Rectal smooth muscle tissue (tissue), 1 donor: ENCODE data around the gene PIP4K2A.

ENCODE experiments used
- H3K27ac ChIP-seq: one replicate; pipeline ENCODE4 v1.7.0; 2013; ENCODE audit warnings: low read depth, low read length, inconsistent platforms
- H3K27me3 ChIP-seq: one replicate; pipeline ENCODE4 v1.7.0; 2013; ENCODE audit warnings: low read length; ENCODE audit not compliant: control insufficient read depth, insufficient read depth
- H3K36me3 ChIP-seq: one replicate; pipeline ENCODE4 v1.7.0; 2013; ENCODE audit warnings: low read length; ENCODE audit not compliant: control insufficient read depth, insufficient read depth
- H3K4me1 ChIP-seq: one replicate; pipeline ENCODE4 v1.7.0; 2013; ENCODE audit warnings: low read length; ENCODE audit not compliant: control insufficient read depth, insufficient read depth
- H3K4me3 ChIP-seq: one replicate; pipeline ENCODE4 v1.7.0; 2013; ENCODE audit warnings: low read length
- H3K9ac ChIP-seq: one replicate; pipeline ENCODE4 v1.7.0; 2013; ENCODE audit warnings: low read length

The PIP4K2A gene

DNA sequence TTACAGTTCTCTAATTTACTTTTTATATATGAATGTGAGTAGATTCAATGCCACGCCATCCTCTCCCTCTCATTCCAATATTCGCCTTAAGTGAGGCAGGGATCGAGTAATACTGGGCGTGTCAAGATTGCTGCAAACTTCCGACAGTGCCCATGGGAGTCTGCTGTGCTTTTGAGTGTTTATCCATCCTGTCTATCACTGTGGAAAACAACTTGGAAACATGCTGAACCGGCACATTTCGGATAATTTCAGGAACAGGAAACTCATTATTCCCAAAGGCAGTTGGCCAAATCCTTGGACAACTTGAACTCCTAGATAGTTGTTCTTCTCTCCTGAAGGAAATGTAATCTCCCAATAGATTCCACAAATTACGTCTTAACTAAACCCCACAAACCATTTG, 28.5 kb downstream of the PIP4K2A start:
- Histone ChIP-seq H3K4me1 (peaks cover 6% of the 10 kb centered on the region), H3K36me3 (no peaks in the 10 kb centered on the region), H3K27me3 (no peaks in the 10 kb centered on the region), H3K9ac (no peak overlapping the region), H3K27ac (no peak overlapping the region), H3K4me3 (no peak overlapping the region)

GRCh38 chr10:22684699-22685098, 29.7 kb downstream of the PIP4K2A start:
- Histone ChIP-seq H3K27ac (no peak overlapping the region), H3K27me3 (no peaks in the 10 kb centered on the region), H3K4me1 (peaks cover 6% of the 10 kb centered on the region), H3K36me3 (no peaks in the 10 kb centered on the region), H3K4me3 (no peak overlapping the region), H3K9ac (no peak overlapping the region)

DNA sequence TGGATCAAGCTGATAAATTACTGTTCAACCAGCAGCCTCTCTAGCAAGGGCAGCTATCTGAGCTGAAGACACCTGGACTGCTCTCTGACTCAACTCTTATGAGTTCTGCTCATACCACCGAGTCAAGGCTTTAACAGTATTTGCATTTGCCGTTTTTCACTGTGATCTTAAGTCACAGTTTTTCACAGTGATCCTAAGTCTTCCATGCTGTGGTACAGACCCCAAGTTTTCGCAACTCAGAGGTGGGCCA, 31.3 kb downstream of the PIP4K2A start:
- Histone ChIP-seq H3K9ac (no peak overlapping the region), H3K27ac (no peak overlapping the region), H3K27me3 (no peaks in the 10 kb centered on the region), H3K4me1 (peaks cover 6% of the 10 kb centered on the region), H3K4me3 (no peak overlapping the region), H3K36me3 (no peaks in the 10 kb centered on the region)

- no peak overlapping the region for H3K4me3 ChIP-seq
- no peaks in the 10 kb centered on the region for H3K27me3 ChIP-seq
- no peak overlapping the region for H3K9ac ChIP-seq
- peaks cover 6% of the 10 kb centered on the region for H3K4me1 ChIP-seq
- no peak overlapping the region for H3K27ac ChIP-seq
- no peaks in the 10 kb centered on the region for H3K36me3 ChIP-seq
Measured at GRCh38 chr10:22682237-22683139, 31.9 kb downstream of the PIP4K2A start.

DNA sequence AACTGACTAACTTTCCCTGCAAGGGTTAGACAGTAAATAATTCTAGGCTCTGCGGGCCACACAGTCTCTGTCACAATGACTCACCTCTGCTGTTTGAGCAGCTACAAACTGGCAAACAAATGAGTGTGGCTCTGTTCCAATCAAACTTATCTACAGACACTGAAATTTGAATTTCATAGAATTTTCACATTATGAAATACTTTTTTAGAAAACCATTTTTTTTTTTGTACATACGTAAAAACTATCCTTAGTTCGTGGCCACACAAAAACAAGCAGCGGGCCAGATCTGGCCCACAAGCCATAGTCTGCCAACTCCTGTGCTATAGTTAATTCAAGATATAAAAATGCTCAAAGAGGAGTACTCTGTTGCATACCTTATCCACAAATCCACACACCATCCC, 32.6 kb downstream of the PIP4K2A start:
- H3K27me3 ChIP-seq, result no peaks in the 10 kb centered on the region
- H3K4me1 ChIP-seq, result peaks cover 6% of the 10 kb centered on the region
- H3K36me3 ChIP-seq, result no peaks in the 10 kb centered on the region
- H3K27ac ChIP-seq, result no peak overlapping the region
- no peak overlapping the region for H3K9ac ChIP-seq
- no peak overlapping the region for H3K4me3 ChIP-seq

DNA sequence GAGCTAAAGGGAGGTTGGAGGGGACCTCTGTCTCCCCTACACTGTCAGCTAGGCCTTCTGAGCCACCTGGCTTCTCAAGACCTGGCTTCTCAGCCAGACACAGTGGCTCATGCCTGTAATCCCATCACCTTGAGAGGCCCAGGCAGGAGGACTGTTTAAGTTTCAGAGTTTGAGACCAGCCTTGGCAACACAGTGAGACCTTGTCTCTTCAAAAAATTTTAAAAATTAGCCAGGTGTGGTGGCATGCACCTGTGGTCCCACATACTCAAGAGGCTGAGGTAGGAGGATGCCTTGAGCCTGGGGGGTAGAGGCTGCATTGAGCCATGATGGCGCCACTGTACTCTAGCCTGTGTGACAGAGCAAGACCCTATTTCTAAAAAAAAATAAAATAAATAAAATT, 33.1 kb downstream of the PIP4K2A start:
- Histone ChIP-seq H3K4me3 (no peak overlapping the region), H3K27me3 (no peaks in the 10 kb centered on the region), H3K9ac (no peak overlapping the region), H3K27ac (no peak overlapping the region), H3K4me1 (peaks cover 6% of the 10 kb centered on the region), H3K36me3 (no peaks in the 10 kb centered on the region)

GRCh38 chr10:22679608-22680007, 34.8 kb downstream of the PIP4K2A start:
- H3K4me1 ChIP-seq, result peaks cover 6% of the 10 kb centered on the region

GRCh38 chr10:22677333-22677732, 37.0 kb downstream of the PIP4K2A start:
- no peaks in the 10 kb centered on the region for H3K27me3 ChIP-seq
- H3K4me1 ChIP-seq, result no peaks in the 10 kb centered on the region
- no peak overlapping the region for H3K27ac ChIP-seq
- H3K4me3 ChIP-seq, result no peak overlapping the region
- no peak overlapping the region for H3K9ac ChIP-seq
- no peaks in the 10 kb centered on the region for H3K36me3 ChIP-seq

More at GRCh38 chr10:22679608-22680007, 34.8 kb downstream of the PIP4K2A start:
- H3K27ac ChIP-seq, result no peak overlapping the region
- H3K27me3 ChIP-seq, result no peaks in the 10 kb centered on the region
- no peak overlapping the region for H3K9ac ChIP-seq
- no peak overlapping the region for H3K4me3 ChIP-seq
- H3K36me3 ChIP-seq, result no peaks in the 10 kb centered on the region

DNA sequence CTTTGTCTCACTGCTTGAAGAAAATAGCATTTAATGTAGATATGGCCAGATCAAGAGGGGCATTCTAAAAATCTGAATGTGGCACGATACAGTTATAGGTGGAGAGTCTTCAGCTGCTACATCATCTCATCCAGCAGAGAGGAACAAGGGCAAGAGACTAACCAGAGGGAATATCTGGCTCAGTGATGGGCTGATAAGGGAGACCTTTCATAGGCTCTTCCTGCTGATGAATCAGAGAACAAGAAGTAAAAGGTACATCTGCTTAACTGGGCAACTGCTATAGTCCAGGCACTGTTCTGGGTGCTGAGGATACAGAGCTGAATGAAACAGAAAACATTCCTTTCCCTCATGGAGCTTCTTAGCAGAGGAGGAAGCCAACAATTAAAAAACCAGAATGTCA, 37.9 kb downstream of the PIP4K2A start:
- H3K9ac ChIP-seq, result no peak overlapping the region
- no peak overlapping the region for H3K27ac ChIP-seq
- no peak overlapping the region for H3K4me3 ChIP-seq
- H3K27me3 ChIP-seq, result no peaks in the 10 kb centered on the region
- no peaks in the 10 kb centered on the region for H3K4me1 ChIP-seq
- H3K36me3 ChIP-seq, result no peaks in the 10 kb centered on the region

GRCh38 chr10:22674573-22674930, 39.8 kb downstream of the PIP4K2A start:
- Histone ChIP-seq H3K9ac (no peak overlapping the region), H3K27me3 (no peaks in the 10 kb centered on the region), H3K4me1 (no peaks in the 10 kb centered on the region), H3K27ac (no peak overlapping the region), H3K4me3 (no peak overlapping the region), H3K36me3 (no peaks in the 10 kb centered on the region)

GRCh38 chr10:22673785-22674572, 40.4 kb downstream of the PIP4K2A start:
- no peaks in the 10 kb centered on the region for H3K36me3 ChIP-seq
- no peak overlapping the region for H3K27ac ChIP-seq
- H3K4me3 ChIP-seq, result no peak overlapping the region
- H3K9ac ChIP-seq, result no peak overlapping the region
- H3K27me3 ChIP-seq, result no peaks in the 10 kb centered on the region
- H3K4me1 ChIP-seq, result no peaks in the 10 kb centered on the region

DNA sequence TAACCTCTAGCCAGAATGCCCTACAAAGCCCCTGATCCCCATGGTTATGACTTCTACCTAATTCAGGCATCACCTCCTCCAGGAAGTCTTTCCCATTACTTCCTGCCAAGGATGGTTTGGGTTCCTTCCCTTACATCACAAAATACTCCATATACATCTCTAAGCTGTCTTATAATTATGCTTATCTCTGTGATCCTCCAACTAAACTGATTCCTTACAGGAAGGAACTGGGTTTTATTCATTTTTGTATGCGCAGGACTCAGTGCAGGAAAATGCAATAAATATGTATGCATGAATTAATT, 41.3 kb downstream of the PIP4K2A start:
- Histone ChIP-seq H3K4me3 (no peak overlapping the region), H3K9ac (no peak overlapping the region), H3K4me1 (no peaks in the 10 kb centered on the region), H3K27me3 (no peaks in the 10 kb centered on the region), H3K27ac (no peak overlapping the region), H3K36me3 (no peaks in the 10 kb centered on the region)
